ENCODE data around the gene SLIT3.
A peak's percentile ranks its signal among the peaks of the same experiment; 100 is the strongest.
"Not testable (repeated sequence)": the region's sequence is repeated elsewhere in the genome, so short reads cannot be mapped to it uniquely, and the experiment has no call there.

SLIT3 gene

DNA sequence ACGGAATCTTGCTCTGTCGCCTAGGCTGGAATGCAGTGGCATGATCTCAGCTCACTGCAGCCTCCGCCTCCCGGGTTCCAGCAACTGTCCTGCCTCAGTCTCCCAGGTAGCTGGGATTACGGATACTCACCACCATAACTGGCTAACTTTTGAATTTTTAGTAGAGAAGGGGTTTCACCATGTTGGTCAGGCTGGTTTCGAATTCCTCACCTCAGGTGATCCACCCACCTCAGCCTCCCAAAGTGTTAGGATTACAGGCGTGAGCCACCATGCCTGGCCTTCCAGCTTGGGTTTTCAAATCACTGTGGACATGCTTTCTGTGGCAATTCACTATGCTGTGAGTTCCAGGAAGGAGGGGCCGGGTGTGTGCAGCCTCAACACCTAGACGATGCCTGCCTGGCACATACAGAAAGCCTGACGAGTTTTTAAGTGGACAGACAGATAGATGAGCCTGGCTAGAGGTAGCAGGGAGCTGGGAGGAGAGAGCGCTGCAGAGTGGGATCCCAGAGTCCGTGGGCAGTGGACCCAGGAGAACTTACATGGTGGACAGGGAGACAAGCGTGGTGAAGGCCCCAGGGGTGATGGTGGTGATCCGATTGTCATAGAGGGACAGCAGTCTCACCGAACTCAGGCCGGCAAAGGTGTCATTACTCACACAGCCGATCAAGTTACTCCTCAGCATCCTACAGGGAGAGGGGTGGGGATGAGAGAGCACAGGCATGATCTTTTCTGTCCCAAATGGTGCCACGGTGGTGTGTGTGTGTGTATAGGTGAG is 548.3 kb downstream of the SLIT3 start:
- TF ChIP-seq POLR2A (IDR thresholded peaks at IDR 0.05; ENCODE audit: low read length) (no peak), GATA1 (IDR thresholded peaks at IDR 0.05; ENCODE audit: low read depth, low read length) (no peak)
- no peak for DNase-seq

DNA sequence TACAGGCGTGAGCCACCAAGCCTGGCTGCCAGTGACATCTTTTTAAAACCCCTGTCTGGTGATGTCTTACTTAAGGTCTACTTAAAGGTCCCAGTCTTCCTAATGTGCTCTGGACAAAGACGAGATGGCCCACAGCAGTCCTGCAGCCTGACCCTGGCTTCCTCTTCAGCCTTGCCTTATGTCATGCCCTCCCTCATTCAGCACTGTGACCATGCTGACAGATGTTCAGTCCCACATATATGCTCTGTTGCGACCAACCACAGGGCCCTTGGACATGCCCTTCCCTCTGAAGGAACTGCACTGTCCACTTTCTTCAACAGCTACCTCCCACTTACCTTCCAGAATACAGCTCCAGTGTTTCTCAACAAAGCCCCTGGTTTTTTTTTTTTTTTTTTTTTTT is 548.9 kb downstream of the SLIT3 start:
- no peak for TF ChIP-seq GATA1 (IDR thresholded peaks at IDR 0.05; ENCODE audit: low read depth, low read length)
- no peak for TF ChIP-seq POLR2A (IDR thresholded peaks at IDR 0.05; ENCODE audit: low read length)
- no peak for DNase-seq

DNA sequence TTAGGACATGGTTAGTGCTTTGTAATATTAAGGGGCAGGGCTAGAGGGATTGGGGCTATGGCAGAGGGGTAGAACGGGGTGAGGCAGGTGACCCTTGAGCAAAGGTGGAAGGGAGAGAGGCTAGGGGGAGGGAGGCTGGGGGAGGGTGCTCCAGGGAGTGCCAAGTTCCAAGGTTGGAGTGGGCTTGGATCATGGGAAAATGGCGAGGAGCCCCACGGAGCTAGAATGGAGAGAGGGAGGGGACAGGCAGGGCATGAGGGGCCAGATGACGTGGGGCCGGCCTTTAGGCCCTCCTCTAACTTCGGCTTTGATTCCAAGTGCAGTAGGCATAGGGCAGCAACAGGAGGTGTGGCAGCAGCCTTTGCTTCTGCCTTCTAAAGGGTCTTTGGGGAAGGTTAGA is 550.0 kb downstream of the SLIT3 start:
- TF ChIP-seq GATA1 (IDR thresholded peaks at IDR 0.05; ENCODE audit: low read depth, low read length) (no peak), POLR2A (IDR thresholded peaks at IDR 0.05; ENCODE audit: low read length) (no peak)
- no peak for DNase-seq

DNA sequence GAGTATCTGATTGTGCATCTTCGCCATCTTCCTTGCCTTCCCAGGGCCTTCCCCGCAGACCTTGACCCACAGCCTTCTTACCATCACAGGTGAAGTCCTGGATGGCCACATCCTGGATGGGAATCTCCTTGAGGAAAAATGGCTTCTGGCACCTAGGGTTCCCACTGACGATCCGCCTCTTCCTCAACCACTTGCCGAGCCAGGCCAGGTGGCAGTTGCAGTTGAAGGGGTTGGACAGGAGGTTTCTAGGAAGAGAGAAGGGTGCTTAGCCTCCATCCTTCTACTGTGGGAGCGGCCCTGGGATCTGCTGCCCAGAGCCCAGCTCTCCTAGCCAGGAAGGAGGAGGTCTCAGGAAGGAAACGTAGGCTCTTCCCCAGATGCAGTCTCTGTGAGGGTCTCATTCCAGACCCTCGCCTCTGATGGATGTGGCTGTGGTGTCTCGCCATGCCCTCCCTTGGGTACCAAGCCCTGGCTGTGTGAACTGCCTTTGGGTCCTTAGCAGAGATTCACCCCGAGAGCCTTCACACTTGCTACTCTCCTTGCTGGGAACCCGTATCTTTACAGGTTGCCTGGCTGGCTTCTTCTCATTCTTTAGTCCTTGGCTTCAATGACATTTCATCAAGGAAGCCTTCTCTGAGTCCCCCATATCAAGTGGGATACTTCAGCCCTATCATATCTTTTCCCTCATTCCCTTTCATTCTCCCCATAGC is 551.4 kb downstream of the SLIT3 start:
- no peak for TF ChIP-seq POLR2A (IDR thresholded peaks at IDR 0.05; ENCODE audit: low read length)
- no peak for TF ChIP-seq GATA1 (IDR thresholded peaks at IDR 0.05; ENCODE audit: low read depth, low read length)
- DNase-seq: no peak

DNA sequence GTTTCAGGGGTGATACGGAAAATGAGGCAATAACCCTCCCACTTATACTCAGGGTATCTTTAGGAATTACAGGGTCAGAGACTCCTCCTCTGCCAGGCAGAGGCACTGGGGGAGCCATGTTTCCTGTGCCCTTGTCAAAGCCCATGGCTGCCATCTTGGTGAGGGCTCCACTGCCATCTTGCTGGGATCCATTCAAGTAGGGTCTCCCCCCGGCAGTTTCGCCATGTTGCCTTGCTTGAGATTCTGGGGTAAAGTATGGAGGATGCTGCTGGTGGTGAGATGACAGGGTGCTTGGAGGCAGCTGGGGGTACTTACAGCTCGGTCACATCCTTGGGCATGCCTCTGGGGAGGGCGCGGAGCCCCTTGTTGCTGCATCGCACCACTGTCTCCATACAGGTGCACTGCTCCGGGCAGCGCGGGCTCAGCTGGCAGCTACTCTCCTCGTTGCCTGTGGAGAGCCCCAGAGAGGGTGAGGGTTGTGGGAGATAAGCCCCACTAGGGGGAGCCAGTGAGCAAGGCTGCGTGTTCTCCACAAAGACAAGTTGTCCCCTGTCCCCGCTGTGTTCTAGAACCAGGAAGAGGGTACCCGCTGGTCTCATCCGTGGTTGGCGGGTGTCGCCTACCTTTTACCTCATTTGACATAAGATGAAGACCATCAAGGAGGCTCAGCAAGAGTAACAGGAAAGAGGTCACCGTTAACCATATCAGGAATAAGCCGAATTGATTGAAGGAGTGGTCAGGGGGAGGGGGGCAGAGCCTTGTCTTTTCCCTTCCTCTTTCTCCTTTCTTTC is 552.8 kb downstream of the SLIT3 start:
- DNase-seq: peak; percentile 69 to 84
- TF ChIP-seq POLR2A (IDR thresholded peaks at IDR 0.05; ENCODE audit: low read length) (no peak), GATA1 (IDR thresholded peaks at IDR 0.05; ENCODE audit: low read depth, low read length) (no peak)

DNA sequence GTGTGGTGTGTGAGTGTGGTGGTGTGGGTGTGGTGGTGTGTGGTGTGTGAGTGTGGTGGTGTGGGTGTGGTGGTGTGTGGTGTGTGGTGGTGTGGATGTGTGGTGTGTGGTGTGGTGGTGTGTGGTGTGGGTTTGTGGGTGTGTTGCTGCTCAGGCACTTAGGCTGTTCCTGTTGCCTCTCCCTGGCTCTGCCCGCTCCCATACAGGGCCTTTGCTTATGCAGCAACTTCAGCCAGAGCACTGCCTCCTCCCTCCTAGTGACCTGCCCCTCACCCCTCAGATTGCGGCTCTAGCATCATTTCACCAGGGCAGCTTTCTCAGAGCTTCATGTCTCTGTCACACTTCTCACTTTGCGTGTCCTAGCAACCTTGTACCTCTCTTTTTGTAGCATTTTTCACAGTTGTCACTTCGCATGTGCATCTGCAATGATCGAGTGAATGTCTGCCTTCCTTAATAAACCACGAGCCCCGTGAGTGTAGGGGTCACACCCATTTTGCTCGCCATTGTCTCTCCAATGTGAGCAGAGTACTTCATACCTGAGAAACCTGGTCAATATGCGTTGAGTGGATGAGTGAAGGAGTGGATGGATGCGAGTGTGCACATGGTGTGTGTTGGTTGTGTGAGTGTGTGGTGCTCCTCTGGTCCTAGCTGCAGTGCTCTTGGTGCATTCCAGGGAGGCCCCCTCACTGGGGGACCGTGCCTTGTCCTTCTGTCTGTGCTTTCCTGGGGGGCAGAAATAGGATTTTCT is 553.9 kb downstream of the SLIT3 start:
- TF ChIP-seq POLR2A (IDR thresholded peaks at IDR 0.05; ENCODE audit: low read length) (no peak), GATA1 (IDR thresholded peaks at IDR 0.05; ENCODE audit: low read depth, low read length) (no peak)
- DNase-seq: peak; percentile 30 to 46

DNA sequence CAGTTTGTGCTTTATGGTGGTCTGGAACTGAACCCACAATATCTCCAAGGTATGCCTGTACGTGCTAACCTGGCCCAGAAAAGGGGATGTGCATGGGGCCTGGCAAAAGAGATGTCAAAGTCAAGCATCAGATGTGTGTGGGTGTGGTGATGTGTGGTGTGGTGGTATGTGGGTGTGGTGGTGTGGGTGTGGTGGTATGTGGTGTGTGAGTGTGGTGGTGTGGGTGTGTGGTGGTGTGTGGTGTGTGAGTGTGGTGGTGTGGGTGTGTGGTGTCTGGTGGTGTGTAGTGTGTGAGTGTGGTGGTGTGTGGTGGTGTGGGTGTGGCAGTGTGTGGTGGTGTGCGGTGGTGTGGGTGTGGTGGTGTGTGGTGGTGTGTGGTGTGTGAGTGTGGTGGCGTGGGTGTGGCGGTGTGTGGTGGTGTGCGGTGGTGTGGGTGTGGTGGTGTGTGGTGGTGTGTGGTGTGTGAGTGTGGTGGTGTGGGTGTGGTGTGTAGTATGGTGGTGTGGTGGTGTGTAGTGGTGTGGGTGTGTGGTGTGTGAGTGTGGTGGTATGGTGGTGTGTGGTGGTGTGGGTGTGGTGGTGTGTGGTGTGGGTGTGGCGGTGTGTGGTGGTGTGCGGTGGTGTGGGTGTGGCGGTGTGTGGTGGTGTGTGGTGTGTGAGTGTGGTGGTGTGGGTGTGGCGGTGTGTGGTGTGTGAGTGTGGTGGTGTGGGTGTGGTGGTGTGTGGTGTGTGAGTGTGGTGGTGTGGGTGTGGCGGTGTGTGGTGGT is 554.6 kb downstream of the SLIT3 start:
- peak; percentile 4 to 25 for DNase-seq

DNA sequence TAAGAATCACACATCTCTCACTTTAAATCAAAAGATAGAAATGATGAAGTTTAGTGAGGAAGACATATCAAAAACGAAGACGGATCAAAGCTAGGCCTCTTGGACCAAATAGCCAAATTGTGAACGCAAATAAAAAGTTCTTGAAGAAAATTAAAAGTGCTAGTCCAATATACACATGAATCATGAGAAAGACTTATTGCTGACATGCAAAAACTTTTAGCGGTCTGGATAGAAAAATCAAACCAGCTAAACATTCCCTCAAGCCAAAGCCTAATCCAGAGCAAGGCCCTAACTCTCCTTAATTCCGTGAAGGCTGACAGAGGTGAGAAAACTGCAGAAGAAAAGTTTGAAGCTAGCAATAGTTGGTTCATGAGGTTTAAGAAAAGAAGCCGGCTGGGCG is 557.3 kb downstream of the SLIT3 start:
- DNase-seq: no peak
- TF ChIP-seq GATA1 (IDR thresholded peaks at IDR 0.05; ENCODE audit: low read depth, low read length) (no peak), POLR2A (IDR thresholded peaks at IDR 0.05; ENCODE audit: low read length) (no peak)

DNA sequence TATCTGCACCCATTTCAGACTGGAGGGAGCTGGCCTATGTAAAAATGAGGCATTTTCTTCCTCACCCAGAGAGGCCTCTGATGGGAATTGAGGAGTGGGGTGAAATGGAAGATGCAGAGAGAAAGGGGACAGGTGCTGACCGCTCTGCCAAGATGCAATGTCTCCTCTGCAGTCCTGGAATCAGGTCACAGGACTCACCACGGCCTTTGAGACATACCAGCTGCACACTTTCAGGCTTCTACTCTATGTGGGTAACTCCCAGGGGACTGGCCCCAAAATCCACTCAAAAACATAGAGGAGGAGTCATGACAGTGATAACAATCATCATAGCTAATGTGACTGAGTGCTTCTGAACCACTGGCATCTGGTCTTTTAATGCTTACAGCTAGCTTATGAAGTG is 558.6 kb downstream of the SLIT3 start:
- DNase-seq: not testable (repeated sequence)

DNA sequence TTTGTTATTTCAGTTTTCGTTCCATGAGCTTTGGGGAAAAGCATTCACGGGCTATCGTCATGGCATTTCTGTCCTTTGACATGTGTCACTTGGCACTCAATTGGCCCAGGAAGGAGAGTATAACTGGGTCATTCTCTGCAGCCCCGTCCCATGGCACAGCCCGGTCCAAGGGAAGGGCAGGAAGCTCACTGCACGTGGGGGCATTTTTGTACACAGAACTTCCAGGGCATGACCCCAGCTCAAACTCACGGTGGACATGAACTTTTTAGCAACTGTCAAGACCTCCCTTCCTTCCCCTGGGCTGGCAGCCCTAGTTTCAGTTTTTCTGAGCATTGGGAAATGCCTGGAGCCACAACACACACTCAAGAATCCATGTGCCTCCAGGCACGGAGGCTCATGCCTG is 560.1 kb downstream of the SLIT3 start:
- no peak for TF ChIP-seq GATA1 (IDR thresholded peaks at IDR 0.05; ENCODE audit: low read depth, low read length)
- TF ChIP-seq POLR2A (IDR thresholded peaks at IDR 0.05; ENCODE audit: low read length): no peak
- DNase-seq: no peak

DNA sequence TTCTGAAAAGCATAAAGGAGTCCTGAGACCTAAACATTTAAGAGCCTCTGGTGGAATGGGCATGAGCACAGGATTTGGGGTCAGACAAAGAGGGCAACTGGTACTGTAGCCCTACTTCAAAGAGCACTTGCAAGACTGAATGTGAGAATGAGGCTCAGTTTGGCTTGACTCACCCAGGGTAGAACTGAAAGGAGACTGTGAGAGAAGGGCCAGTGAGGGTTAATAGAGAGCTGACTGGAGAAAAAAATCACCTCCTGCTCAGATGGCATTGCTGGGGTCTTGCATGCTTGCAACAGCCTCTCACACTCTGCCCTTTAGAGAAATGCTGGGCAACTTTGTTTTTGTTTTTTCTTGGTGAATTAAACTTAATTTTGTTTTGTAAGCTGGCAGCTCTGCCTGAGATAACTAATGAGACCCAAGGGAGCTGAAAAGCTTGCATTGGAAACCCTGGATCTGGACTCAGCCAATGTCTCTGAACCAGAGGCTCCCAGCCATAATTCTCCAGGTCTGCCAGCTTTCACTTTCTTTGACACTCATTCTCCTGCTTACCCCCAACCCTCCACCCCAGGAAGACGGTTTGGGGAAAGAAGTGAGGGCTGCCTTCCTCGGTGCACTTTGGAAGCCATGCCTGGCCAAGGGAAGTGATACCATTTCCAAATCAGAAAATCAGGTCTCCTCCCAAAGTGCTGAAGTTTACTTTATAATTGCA is 560.7 kb downstream of the SLIT3 start:
- TF ChIP-seq GATA1 (IDR thresholded peaks at IDR 0.05; ENCODE audit: low read depth, low read length): no peak
- TF ChIP-seq POLR2A (IDR thresholded peaks at IDR 0.05; ENCODE audit: low read length): no peak
- DNase-seq: no peak

DNA sequence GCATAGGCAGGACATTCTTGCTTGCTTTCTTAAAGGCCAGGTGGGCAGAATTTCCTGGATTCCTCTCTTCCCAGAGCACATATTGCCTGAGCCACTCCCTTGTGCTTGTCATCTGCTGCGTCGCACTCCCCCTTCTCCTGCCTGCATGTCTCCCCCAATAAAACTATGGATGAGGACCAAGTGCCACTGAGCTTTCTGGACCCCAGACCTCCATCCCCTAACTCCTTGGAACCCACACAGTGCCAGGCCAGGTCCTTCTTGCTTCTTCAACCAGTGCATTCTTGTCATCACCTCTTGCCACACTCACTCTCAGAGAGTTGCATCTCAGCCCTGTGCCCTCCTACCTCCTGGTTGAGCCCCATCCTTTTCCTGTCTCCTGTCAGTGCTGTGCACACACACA is 563.9 kb downstream of the SLIT3 start:
- TF ChIP-seq POLR2A (IDR thresholded peaks at IDR 0.05; ENCODE audit: low read length) (no peak), GATA1 (IDR thresholded peaks at IDR 0.05; ENCODE audit: low read depth, low read length) (no peak)
- no peak for DNase-seq

All from erythroblast (primary cell).